Spleen (tissue), 11 donors: Measurements from ENCODE around the gene CTDSPL. TPM values are rescaled to one million over a fixed set of nuclear protein-coding genes. Genes with fewer than 3 reads are reported as not detected.
A peak's percentile ranks its signal among the peaks of the same experiment; 100 is the strongest.

Experiments used
- DNase-seq: peaks from one replicate; pipeline ENCODE4 v3.0.0-alpha.2; 2020
- H3K27ac ChIP-seq, 8 donors: fragments of 200-600 bp; sonication (generic) in 7 of 8; 1 replicate in 4 of 8; 2 replicates in 4 of 8; pipeline versions ENCODE4 v1.5.0 to v1.8.0; 2016 to 2021; ENCODE audit warnings: inconsistent platforms in 4 of 8, mild to moderate bottlenecking in 4 of 8, moderate library complexity in 1 of 8
- H3K27me3 ChIP-seq, 7 donors: fragments of 200-600 bp; sonication (generic) in 6 of 7; replicated peaks in 1 of 7; 1 replicate in 4 of 7; 2 replicates in 3 of 7; pipeline versions ENCODE4 v1.5.0 to v1.8.0; 2016 to 2021; ENCODE audit warnings: inconsistent platforms in 3 of 7, mild to moderate bottlenecking in 1 of 7
- H3K36me3 ChIP-seq, 6 donors: fragments of 200-600 bp; sonication (generic) in 5 of 6; 1 replicate in 4 of 6; 2 replicates in 2 of 6; pipeline versions ENCODE4 v1.5.0 to v1.8.0; 2016 to 2021; ENCODE audit warnings: inconsistent platforms in 2 of 6
- H3K4me1 ChIP-seq, 6 donors: fragments of 200-600 bp; sonication (generic) in 5 of 6; 1 replicate in 3 of 6; 2 replicates in 3 of 6; pipeline versions ENCODE4 v1.5.0 to v1.8.0; 2016 to 2021; ENCODE audit warnings: inconsistent platforms in 3 of 6
- H3K4me3 ChIP-seq, 8 donors: fragments of 200-600 bp; sonication (generic) in 7 of 8; 1 replicate in 4 of 8; 2 replicates in 4 of 8; pipeline versions ENCODE4 v1.5.0 to v1.8.0; 2016 to 2021; ENCODE audit warnings: inconsistent platforms in 4 of 8, mild to moderate bottlenecking in 4 of 8, moderate library complexity in 2 of 8
- H3K9me3 ChIP-seq, 8 donors: fragments of 200-600 bp; sonication (generic) in 7 of 8; 1 replicate in 4 of 8; 2 replicates in 4 of 8; pipeline versions ENCODE4 v1.5.0 to v1.8.0; 2016 to 2021; ENCODE audit warnings: inconsistent platforms in 4 of 8
- POLR2A ChIP-seq, 3 donors: fragments of 450-650 bp; IDR thresholded peaks; one replicate each; pipeline ENCODE4 v1.5.1; 2017; ENCODE audit warnings: antibody characterized with exemption in 3 of 3, mild to moderate bottlenecking in 1 of 3
- POLR2AphosphoS5 ChIP-seq, 3 donors: sonication (generic); formaldehyde crosslinking; IDR thresholded peaks; one replicate each; pipeline ENCODE4 v1.5.1; 2017; ENCODE audit warnings: antibody characterized with exemption in 3 of 3
- WGBS, 5 donors: extraction: QIAGEN DNeasy Blood & Tissue Kit in 3 of 5; methylation state at CpG; one replicate each; pipeline versions ENCODE4 v1.1.5 to v1.1.7; 2013 to 2018; 5-methylcytosine and 5-hydroxymethylcytosine counted together
- intact Hi-C: fragments of 100-400 bp; cut with DNase I; formaldehyde crosslinking; loops from one replicate; pipeline ENCODE4 v1.15.0; 2023; ENCODE audit warnings: low total_unique reads
- polyA plus RNA-seq, 3 donors: library from polyadenylated mRNA; stranded (reverse); fragments of 200-250 nt; gene quantifications; one replicate each; pipeline ENCODE4 v1.2.1, GENCODE V29; 2013
- total RNA-seq, 7 donors: library from RNA; depleted of rRNA in 3 of 7; stranded (reverse); fragments of >200 nt in 3 of 7; fragmentation: NEBNext Ultra II Directional in 4 of 7; extraction: Animal tissue kit (Norgen Biotek cat#: 25700) in 4 of 7; gene quantifications; one replicate each; pipeline versions ENCODE4 v1.1.0 to v1.2.1, GENCODE V29; 2016 to 2021
- TF ChIP-seq, protein P1 (sequence below), 11 experiments: fragments of 200-600 bp in 7 of 11; fragments of 450-650 bp in 4 of 11; sonication (generic) in 4 of 11; IDR thresholded peaks in 8 of 11; conservative IDR thresholded peaks in 3 of 11; 1 replicate in 7 of 11; 2 replicates in 4 of 11; pipeline versions ENCODE4 v1.4.0 to v1.8.0; 2016 to 2021; ENCODE audit warnings: antibody characterized with exemption in 11 of 11, inconsistent platforms in 4 of 11, mild to moderate bottlenecking in 1 of 11
- donor health status: healthy with polysubstance abuse.
- donor health status: DM: no; HTN: no; CAD: no; lungs with moderate emphysema.
- donor health status: DM: no; HTN: no; CAD: no.
- donor health status: Bipolar disorder and iron deficiency.
- donor health status: healthy.
- donor health status: DM: no; HTN: no; CAD: no.
- donor health status: DM: yes; HTN: yes; CAD: no.

CTDSPL gene
- total and polyA plus RNA-seq, 10 donors = 3.9 to 46.0 (median 26.2) TPM

DNA sequence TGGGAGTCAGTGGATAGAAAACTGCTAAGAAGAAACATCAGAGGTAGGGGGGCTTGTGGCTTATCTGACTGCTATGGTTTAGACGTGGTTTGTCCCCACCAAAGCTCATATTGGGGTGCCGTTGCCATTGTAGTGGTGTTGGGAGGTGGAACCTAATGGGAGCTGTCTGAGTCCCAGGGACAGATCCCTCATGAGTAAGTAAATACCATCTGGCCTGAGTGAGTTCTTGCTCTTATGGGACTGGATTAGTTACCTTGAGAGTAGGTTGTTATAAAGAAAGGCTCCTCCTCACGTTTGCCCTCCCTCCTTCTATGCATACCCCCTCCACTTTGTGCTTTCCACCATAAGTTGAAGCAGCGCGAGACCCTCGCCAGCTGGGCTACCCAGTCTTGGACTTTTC is 75.5 kb downstream of the CTDSPL start:
- no peak overlapping the region for H3K4me3 ChIP-seq
- peak overlapping the region in 5 of 8 donors; percentile 24 to 68 (median 58) for H3K27ac ChIP-seq
- DNase-seq = no peak

GRCh38 chr3:37938011-37938410 is 76.3 kb downstream of the CTDSPL start:
- H3K27ac ChIP-seq = peak overlapping the region in 2 of 8 donors; percentile 58 to 68
- no peak overlapping the region for H3K4me3 ChIP-seq
- 78 to 93% (median 85%) methylated on average over 2 of the region's 2 CpGs for WGBS, 5 donors

More for the DNA sequence above, 75.5 kb downstream of the CTDSPL start:
- H3K27me3 ChIP-seq = no peaks in the 10 kb centered on the region
- H3K4me1 ChIP-seq = peaks cover 0 to 52% (median 28%) of the 10 kb centered on the region in 6 donors
- TF ChIP-seq POLR2A (IDR thresholded peaks at IDR 0.05) (no peak), POLR2AphosphoS5 (IDR thresholded peaks at IDR 0.05) (no peak)
- TF ChIP-seq, protein P1, sequence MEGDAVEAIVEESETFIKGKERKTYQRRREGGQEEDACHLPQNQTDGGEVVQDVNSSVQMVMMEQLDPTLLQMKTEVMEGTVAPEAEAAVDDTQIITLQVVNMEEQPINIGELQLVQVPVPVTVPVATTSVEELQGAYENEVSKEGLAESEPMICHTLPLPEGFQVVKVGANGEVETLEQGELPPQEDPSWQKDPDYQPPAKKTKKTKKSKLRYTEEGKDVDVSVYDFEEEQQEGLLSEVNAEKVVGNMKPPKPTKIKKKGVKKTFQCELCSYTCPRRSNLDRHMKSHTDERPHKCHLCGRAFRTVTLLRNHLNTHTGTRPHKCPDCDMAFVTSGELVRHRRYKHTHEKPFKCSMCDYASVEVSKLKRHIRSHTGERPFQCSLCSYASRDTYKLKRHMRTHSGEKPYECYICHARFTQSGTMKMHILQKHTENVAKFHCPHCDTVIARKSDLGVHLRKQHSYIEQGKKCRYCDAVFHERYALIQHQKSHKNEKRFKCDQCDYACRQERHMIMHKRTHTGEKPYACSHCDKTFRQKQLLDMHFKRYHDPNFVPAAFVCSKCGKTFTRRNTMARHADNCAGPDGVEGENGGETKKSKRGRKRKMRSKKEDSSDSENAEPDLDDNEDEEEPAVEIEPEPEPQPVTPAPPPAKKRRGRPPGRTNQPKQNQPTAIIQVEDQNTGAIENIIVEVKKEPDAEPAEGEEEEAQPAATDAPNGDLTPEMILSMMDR (IDR thresholded peaks at IDR 0.05 in 8 of 11, conservative IDR thresholded peaks at IDR 0.05 in 3 of 11) = no peak
- no peaks in the 10 kb centered on the region for H3K9me3 ChIP-seq
- H3K36me3 ChIP-seq = no peaks in the 10 kb centered on the region
- WGBS, 5 donors = 83 to 91% (median 86%) methylated on average over 6 of the region's 6 CpGs
- intact Hi-C loops = no loop called here

DNA sequence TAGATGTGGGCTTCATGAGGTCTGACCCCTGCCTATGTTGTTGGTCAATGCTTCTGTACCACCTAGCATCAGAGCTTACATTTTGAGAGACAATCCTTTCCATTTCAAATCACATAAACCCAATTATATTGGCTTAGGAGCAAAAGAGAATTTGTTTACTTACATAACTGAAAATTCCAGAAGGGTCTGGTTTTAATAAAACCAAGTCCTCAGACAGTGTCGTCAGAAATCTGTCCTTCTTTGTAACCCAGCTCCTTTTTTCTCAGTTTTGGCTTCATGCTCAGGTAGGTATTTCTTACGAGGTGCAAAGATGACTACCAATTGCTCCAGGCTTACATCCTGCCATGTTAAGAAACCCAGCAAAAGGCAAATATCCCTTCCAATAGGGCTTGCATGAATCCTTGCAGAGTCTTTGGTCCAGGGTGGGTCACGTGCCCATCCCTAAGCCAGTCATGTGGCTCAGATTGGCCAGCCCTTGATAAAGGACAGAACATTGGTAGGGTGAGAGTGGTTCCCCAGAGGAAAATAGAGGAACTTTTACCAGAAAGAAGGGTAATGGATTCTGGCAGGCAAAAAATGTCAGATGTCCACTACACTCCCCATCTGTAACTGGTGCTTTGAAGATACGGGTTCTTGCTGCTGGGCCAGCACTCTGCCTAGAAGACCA is 78.7 kb downstream of the CTDSPL start:
- Histone ChIP-seq H3K4me1 (peaks cover 9 to 75% (median 35%) of the 10 kb centered on the region in 6 donors), H3K27ac (peak overlapping the region in 4 of 8 donors; percentile 13 to 74 (median 40)), H3K27me3 (no peaks in the 10 kb centered on the region), H3K9me3 (no peaks in the 10 kb centered on the region), H3K4me3 (no peak overlapping the region), H3K36me3 (no peaks in the 10 kb centered on the region)
- 85 to 90% (median 86%) methylated on average over 4 of the region's 4 CpGs for WGBS, 5 donors
- no peak for DNase-seq
- intact Hi-C loops = no loop called here
- no peak for TF ChIP-seq POLR2AphosphoS5 (IDR thresholded peaks at IDR 0.05)
- TF ChIP-seq, protein P1 (IDR thresholded peaks at IDR 0.05 in 8 of 11, conservative IDR thresholded peaks at IDR 0.05 in 3 of 11) = no peak
- no peak for TF ChIP-seq POLR2A (IDR thresholded peaks at IDR 0.05)

More at GRCh38 chr3:37938011-37938410, 76.3 kb downstream of the CTDSPL start:
- peaks cover 3 to 60% (median 32%) of the 10 kb centered on the region in 6 donors for H3K4me1 ChIP-seq
- no peaks in the 10 kb centered on the region for H3K9me3 ChIP-seq
- no peak for DNase-seq
- no peaks in the 10 kb centered on the region for H3K27me3 ChIP-seq
- TF ChIP-seq POLR2AphosphoS5 (IDR thresholded peaks at IDR 0.05) = no peak
- TF ChIP-seq POLR2A (IDR thresholded peaks at IDR 0.05) = no peak
- TF ChIP-seq, protein P1 (IDR thresholded peaks at IDR 0.05 in 8 of 11, conservative IDR thresholded peaks at IDR 0.05 in 3 of 11) = no peak
- no peaks in the 10 kb centered on the region for H3K36me3 ChIP-seq
- intact Hi-C loops = no loop called here
